T-helper 1 cell (primary cell): Measurements from ENCODE around the gene B3GNT5.

ENCODE experiments used
- DNase-seq, 5 donors: peaks; one replicate each; pipeline ENCODE4 v3.0.0-alpha.2; 2012 to 2020

Gene B3GNT5

DNA sequence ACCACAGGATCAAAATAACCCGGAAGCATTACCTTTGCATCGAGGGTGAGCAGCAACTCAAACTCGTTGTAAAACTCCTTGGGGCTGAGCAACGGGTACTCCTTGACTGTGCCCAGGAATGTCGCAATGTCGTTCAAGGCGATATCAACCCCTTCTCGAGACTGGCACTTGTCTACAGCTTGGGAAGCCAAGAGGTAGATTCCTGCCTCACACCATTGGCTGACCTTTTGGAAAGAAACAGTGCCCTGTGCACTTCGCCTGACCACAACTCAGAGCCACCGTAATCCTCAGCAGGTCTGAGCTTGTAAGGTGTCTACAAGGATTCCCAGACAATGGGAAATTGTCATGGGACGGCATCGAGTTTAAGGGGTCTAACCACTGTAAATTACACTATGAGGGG, 43.9 kb downstream of the B3GNT5 start:
- DNase-seq: no peak

DNA sequence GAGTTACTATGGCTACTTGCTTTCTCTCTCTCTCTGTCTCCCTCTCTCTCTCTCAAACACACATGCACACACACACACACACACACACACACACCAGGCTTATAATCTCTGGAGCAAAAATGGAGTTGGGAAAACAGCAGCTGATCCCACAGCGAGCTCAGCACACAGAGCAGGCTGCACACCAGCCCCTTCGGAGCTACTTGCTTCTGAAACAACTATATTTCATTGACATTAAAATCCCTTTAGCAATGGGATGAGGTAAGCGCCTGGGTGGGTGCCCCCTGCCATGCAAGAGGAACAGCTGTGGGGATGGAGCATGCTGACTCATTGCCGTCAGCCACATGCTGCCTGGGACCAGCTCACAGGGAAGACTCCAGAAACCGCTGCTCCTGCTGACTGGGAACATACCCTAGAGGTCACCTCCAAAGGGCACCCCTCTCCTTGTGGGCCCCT, 45.7 kb downstream of the B3GNT5 start:
- no peak for DNase-seq

DNA sequence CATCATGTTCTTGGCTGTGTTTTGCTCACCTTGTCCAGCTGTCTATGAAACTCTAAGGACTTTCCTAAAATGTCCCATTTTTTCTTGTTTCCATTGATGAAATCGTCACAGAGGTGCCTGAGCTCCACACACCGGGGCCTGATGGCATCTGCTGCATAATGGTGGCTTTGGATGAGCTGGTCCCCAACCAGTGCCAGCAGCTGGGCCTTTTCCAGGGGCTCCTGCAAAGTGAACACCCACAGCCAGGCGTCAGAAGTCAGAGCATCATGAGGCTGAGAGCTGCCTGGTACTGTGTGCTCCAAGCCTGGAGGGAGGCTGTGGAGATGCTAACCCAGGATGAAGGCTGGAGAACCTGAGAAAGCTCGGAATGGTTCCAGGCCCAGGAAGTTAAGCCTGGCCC, 46.9 kb downstream of the B3GNT5 start:
- DNase-seq: no peak

DNA sequence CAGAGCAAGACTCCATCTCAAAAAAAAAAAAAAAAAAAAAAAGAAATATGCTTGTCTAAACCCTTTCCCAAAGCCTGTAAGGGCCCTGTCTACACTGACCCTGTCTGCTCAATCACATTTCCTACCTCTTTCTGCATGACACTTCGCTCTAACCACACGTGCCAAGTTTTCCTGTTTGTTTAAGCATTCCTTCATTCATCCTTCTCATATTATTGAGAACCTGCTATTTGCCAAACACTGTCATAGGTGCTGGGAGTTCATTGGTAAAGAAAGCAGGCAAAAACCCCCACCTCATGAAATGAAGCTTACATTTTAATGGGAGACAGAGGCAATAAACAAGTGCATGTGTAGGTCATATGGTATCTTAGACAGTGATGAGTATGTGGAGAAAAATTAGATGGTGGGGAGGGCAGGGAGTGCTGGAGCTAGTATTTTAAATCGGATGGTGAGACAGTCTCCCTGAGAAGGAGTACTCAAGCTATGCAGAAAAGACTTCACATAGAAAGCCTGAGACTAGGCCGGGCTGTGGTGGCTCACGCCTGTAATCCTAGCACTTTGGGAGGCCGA, 48.0 kb downstream of the B3GNT5 start:
- no peak for DNase-seq

DNA sequence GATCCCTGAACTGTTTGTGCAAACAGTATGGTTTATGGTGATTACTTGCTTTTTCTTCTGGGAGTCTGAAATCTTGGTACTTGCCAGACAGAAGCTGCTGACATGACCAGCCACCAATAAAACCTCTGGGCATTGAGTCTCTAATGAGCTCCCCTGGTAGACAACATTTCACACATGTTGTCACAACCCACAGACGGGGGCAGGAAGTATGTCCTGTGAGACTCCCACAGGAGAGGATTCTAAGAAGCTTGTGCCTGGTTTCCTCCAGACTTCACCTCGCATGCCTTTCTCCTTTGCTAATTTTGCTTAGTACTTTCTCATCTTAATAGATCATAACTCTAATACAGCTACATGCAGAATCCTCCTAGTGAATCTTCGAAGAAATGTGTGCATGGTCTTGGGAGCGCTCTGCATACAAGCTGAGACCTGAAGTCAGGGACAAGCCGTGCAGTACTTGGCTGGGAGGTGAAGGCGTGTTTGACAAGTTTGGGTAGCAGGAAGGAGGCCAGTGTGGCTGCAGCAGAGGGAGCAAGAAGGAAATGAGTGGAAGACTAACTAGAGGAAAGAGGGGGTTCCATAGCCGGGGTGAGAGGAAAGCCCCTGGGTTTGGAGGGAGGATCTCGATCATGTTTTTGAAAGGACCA, 49.0 kb downstream of the B3GNT5 start:
- peak in 1 of 5 donors; percentile 17 for DNase-seq

DNA sequence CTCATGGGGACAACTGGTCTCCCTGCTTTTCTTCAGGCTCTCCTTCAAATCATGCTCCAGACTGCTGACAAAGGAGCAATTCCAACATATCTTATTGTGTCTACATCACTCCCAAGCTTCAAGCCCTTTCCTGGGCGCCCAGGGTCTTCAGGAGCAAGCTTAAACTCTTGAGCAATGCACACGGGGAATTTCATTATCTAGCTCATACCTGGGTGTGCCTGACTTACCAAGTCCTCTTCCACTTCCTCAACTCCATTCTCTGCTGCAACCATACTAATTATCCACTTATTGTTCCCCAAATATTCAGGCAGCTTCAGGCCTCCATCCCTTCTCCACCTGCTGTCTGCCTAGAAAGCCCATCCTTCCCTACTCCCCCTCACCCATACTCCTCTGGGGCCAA, 50.6 kb downstream of the B3GNT5 start:
- DNase-seq: no peak

DNA sequence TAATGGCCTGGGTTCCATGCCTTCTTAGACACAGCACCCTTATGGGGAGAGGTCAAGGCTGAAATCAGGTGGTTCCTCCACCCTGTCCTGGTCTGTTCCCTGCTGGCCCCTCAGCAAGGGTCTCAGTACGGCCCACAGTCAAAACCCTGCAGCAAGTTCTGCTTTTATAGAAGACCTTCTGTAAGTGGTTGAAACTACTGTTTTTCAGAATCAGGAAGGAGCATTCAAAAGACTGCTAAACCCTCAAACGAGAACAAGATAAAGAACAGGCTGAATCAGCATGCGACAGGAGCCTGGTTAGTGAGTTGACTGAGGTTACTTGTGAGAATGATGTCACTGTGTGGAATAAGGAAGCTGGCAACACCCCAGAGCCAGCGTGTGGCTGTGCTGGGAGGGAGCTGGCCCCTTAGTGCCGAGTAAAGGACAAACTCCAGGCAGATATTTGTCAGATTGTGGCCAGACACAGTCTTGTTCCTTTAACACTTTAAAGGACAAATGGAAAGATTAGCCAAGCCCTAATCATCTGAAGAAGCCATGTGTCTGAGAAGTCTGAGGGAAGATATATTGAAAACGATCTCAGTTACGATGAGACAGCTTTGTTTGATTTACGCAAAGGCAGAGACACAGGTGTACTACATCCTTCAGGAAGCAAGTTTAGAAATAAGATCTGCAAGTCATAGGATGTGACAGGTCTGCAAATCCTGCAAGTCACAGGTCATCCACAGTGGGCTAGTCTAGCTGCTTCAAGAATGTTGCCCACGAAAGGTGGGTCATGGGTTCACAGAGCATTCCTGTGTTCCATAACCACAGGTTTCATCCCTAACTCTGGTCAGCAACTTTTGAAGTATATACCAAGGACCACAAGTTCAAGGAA, 54.0 kb downstream of the B3GNT5 start:
- peak in 1 of 5 donors; percentile 48 for DNase-seq

DNA sequence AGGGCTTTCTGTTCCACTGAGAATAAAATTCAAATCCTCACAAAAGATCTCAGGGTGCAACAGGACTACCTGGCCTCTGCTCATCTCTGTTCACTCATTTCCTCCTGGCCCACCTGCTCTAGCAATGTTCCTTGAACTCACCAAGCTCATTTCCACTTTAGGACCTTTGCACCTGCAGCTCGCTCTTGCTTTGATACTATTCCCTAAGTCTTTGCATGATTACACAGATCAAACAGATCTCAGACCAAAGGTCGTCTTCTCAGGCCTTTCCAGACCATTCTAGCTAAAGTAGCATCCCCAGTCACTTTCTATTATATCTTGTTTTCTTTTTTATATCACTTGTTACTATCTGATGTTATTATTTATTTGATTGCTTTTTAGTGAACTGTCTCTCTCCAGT, 54.7 kb downstream of the B3GNT5 start:
- DNase-seq: no peak

DNA sequence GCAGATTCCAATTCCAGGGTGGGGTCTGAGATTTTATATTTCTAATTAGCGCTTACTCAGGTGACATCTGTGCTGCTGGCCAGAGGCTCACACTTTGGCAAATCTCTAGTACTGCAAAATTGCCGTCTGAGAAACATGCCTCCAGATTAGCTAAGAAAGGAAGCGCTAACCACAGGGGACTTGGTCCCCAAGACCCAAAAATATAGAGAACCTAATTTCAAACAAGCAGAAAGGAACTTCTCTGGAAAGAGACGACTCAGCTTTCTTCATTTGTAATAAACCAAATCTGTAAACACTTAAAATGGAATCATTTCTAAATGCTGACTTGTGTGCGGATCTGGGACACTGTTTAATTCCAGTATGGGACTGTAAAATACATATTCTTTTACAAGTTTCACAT, 55.7 kb downstream of the B3GNT5 start:
- DNase-seq: no peak

DNA sequence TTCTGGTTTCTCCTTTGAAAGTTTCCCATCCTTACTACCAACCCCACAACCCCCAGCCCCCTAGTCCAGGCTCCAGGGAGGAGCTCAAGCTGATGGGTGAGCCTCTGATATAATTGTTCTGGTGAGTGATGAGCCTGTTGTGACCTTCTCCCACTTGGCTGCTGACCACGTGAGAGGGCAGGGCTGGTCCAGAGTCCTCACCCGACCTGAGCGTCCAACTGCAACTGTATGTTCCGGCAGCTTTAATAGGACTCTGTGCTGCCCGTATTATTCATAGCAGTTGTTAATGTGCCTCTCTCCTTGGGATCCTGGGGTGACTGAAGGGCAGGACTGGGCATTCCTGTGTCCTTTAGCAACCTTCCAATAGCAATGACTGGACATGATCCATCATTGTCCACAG, 56.2 kb downstream of the B3GNT5 start:
- DNase-seq: no peak

DNA sequence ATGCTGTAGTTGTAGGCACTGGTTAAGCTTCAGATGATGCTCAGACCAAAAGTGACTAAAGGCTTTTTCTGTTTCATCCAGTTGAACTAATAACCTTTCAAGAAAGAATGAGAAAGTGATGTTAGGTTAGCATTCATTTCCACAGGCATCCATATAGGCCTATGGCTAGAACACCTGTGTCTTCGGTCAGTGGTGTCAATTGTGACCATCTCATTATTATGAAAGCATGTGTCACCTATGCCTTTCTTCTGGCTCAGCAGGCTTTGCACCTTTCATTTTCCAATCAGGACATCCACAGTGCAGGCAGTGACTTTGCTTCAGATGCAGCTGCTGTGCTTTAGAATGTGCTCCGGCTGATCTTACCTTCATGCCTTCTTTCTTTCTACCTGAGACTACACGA, 57.9 kb downstream of the B3GNT5 start:
- DNase-seq: no peak

DNA sequence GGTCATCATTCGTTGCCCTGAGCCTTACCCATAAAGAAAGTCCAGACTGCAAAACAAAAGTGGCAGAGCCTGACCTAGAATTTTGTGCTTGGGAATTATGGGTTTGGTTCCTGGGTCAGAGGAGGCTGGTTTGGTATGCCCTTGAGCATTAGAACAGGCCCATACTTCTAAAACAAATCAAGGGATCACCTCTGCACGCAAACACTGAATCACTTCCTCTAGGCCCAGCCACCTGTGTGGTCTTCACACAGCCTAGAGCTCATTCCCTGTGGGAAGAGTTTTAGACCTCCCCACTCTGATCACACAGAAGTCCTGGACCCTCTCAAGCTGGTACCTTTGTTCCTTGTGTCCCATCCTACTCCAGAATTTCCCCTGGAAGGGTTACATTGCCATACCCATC, 59.4 kb downstream of the B3GNT5 start:
- no peak for DNase-seq

DNA sequence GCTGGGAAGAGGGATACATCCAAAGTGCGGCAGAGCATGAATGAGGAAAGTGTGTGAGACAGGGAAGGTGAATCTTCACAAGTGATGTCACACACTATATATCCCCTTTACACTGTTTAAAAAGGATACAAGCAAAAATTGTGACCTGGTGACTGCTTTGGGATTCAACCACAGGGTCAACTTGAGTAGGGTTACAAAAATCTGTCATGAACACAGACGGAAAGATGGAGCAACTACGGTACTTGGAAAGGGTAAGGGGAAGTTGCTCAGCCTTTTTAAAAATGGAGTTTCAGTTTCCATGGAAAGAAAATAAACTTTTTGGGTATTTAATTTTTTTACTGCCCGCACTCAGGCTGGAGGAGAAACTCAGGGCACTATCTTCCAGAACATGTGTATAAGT, 60.3 kb downstream of the B3GNT5 start:
- DNase-seq: no peak

DNA sequence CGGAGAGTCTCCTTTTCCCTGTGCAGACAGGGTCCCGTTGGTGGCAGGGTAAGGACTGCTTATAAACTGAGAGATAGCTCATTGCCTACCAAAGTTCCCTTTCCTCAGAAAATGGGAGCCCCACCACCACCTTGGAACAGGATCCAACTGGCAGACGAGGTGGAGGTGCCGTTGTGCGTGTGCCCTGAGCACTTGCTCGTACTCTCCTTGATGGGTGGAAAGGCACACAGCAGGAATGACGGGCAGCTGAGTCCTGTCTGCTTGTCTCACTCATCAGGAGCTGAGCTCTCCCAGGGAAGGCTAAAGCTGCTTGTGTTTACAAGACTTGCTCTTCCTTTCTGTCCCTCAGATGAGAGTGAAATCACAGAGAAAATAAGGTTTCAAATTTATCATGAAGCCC, 60.7 kb downstream of the B3GNT5 start:
- no peak for DNase-seq

DNA sequence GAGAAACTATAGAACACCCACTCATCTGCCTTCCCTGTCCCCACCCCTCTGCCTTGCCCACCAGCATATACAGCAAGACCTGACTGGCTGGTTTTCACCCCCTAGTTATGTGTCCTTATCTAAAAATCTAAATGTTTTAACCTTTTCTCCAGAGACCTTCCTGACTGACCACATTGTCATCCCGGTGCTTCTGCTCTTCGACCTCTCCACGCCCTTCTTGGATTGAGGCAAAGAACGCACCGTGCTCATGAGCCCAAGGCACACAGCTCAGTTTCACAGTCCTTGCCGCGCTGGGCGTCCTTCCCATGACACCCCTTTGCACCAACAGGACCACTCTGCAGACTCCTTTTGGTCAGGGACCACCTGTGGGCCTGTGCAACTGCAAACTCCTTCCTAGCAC, 62.7 kb downstream of the B3GNT5 start:
- DNase-seq: no peak

DNA sequence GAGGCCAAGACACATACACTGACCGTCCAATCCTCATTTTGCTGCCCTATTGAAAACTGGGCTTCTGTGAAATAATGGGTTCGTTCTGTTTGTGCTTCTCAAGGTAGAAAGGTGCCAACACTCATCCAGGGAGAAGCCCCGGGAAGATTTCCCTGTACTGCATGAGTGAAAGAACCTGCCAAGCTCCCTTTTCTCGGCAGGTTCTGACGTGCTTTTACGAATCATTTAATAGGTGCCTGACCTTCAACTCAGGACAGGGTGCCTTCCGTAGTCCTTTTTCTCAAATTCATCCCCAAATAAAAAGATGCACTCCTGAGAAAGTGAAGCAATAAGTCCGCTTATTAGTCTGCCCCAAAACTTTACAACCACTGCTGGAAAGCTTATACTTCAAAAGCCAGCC, 64.2 kb downstream of the B3GNT5 start:
- no peak for DNase-seq

DNA sequence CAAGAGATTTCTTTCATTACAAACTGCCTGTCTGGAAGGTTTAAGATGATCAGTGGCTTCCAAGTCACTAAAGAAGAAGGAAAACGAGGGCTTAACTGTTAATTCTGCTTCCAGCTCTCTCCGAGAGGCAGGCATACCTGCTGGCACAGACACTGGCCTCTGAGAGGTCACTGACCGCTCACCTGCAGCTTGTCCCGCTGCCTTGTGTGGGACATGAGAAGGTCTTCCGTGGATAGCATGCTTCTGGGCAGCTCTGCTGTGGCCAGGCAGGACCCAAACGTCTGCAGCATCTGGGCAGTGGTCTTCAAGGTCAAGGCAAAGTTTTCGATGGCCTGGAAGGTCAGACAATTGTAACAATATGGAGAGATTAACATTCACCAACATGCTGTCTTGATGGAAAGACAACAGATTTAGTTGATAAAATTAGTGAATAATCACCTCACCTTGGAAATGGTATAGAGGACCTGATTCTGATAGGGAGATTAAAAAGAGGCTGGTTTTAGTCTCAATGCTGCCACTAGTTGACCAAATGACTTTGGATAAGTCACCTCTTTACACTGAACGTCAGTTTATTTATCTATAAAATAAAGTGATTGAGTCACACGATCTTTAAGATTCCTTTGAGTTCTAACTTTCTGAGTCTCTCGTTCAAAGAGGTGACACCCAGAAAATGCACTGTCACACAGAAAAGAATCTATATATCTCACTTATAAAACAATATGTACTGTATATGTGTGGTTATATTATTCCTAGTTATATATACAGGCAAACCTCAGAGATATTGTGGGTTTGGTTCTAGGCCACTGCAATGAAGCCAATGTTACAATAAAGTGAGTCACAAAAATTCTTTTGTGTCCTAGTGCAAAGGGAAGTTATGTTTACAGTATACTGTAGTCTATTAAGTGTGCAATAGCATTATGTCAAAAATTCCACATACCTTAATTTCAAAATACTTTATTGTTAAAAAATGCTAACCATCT, 65.1 kb downstream of the B3GNT5 start:
- no peak for DNase-seq

DNA sequence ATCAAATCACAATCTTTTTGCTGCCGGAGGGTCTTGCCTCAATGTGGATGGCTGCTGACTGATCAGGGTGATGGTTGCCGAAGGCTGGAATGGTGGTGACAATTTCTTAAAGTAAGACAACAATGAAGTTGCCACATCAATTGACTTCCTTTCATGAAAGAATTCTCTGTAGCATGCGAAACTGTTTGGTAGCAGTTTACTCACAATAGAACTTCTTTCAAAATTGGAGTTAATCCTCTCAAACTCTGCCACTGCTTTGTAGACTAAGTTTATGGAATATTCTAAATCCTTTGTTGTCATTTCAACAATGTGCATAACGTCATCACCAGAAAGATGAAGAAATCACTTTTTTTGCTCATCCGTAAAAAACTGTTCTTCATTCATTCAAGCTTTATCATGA, 65.8 kb downstream of the B3GNT5 start:
- no peak for DNase-seq

DNA sequence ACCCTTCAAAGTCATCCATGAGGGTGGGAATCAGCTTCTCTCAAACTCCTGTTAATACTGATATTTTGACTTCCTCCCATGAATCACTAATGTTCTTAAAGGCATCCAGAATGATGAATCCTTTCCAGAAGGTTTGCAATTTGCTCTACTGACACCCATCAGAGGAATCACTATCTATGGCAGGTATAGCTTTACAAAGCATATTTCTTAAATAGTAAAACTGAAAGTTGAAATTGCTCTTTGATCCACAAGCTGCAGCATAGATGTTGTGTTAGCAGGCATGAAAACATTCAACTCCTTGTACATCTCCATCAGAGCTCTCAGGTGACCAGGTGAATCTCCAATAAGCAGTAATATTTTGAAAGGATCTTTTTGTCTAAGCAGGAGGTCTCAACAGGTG, 66.3 kb downstream of the B3GNT5 start:
- no peak for DNase-seq
